OCI-LY1 (cell line): ENCODE data around the gene PLEKHD1.

Experiments used
- H2AFZ ChIP-seq: fragments of 200-600 bp; sonication (generic), shearing (Covaris generic); 2 replicates; pipeline ENCODE4 v1.6.0; 2014; ENCODE audit warnings: antibody characterized with exemption, mild to moderate bottlenecking, low read length
- H3F3A ChIP-seq: fragments of 200-600 bp; sonication (generic), shearing (Covaris generic); 2 replicates; pipeline ENCODE4 v1.6.0; 2014; ENCODE audit warnings: mild to moderate bottlenecking, antibody characterized with exemption, low read length, moderate library complexity; ENCODE audit not compliant: insufficient read depth
- H3K27ac ChIP-seq: fragments of 200-600 bp; sonication (generic); 2 replicates; pipeline ENCODE4 v1.5.1; 2014; ENCODE audit warnings: low read length, mixed run types, mild to moderate bottlenecking, low read depth; ENCODE audit not compliant: poor library complexity, severe bottlenecking
- H3K27me3 ChIP-seq: fragments of 200-600 bp; sonication (generic); 2 replicates; pipeline ENCODE4 v1.6.0; 2014; ENCODE audit warnings: antibody characterized with exemption, mild to moderate bottlenecking, low read length, moderate library complexity; ENCODE audit not compliant: insufficient read depth
- H3K36me3 ChIP-seq: fragments of 200-600 bp; sonication (generic); 2 replicates; pipeline ENCODE4 v1.6.1; 2014; ENCODE audit warnings: mild to moderate bottlenecking, antibody characterized with exemption, low read length, moderate library complexity, mixed read lengths; ENCODE audit not compliant: insufficient read depth
- H3K4me1 ChIP-seq: fragments of 200-600 bp; sonication (generic); 2 replicates; pipeline ENCODE4 v1.5.1; 2014; ENCODE audit warnings: mild to moderate bottlenecking, low read length, moderate library complexity; ENCODE audit not compliant: insufficient read depth, severe bottlenecking
- H3K4me2 ChIP-seq: fragments of 200-600 bp; sonication (generic), shearing (Covaris generic); 2 replicates; pipeline ENCODE4 v1.6.1; 2014; ENCODE audit warnings: low read length
- H3K4me3 ChIP-seq: fragments of 200-600 bp; sonication (generic); 2 replicates; pipeline ENCODE4 v1.5.1; 2014; ENCODE audit warnings: low read length, low read depth, mild to moderate bottlenecking, mixed read lengths; ENCODE audit not compliant: poor library complexity, severe bottlenecking
- H3K79me2 ChIP-seq: fragments of 200-600 bp; shearing (Covaris generic); 2 replicates; pipeline ENCODE4 v1.6.1; 2016; ENCODE audit warnings: mixed run types, low read length, mixed read lengths; ENCODE audit not compliant: insufficient read depth
- H3K9ac ChIP-seq: fragments of 200-600 bp; sonication (generic), shearing (Covaris generic); 2 replicates; pipeline ENCODE4 v1.6.1; 2014; ENCODE audit warnings: mild to moderate bottlenecking, low read length, mixed read lengths
- H3K9me2 ChIP-seq: fragments of 200-600 bp; sonication (generic), shearing (Covaris generic); 2 replicates; pipeline ENCODE4 v1.6.1; 2014; ENCODE audit warnings: low read depth, mild to moderate bottlenecking, low read length, mixed read lengths
- H3K9me3 ChIP-seq: fragments of 200-600 bp; shearing (Covaris generic); 2 replicates; pipeline ENCODE4 v1.6.1; 2014; ENCODE audit warnings: low read length, mixed read lengths
- H4K20me1 ChIP-seq: fragments of 200-600 bp; sonication (generic), shearing (Covaris generic); 2 replicates; pipeline ENCODE4 v1.6.0; 2016; ENCODE audit warnings: mild to moderate bottlenecking, low read length; ENCODE audit not compliant: insufficient read depth
- EZH2 ChIP-seq: fragments of 200-600 bp; sonication (generic), shearing (Covaris generic); IDR thresholded peaks from 2 replicates; pipeline ENCODE4 v1.8.0; 2017; ENCODE audit warnings: borderline replicate concordance, mixed run types, mild to moderate bottlenecking, antibody characterized with exemption, low read length, moderate library complexity, mixed read lengths
- TF ChIP-seq, protein P1 (sequence below): fragments of 200-600 bp; sonication (generic), shearing (Covaris generic); IDR thresholded peaks from 2 replicates; pipeline ENCODE4 v1.5.1; 2017; ENCODE audit warnings: mild to moderate bottlenecking, antibody characterized with exemption, low read length, moderate library complexity, mixed read lengths

PLEKHD1 gene

DNA sequence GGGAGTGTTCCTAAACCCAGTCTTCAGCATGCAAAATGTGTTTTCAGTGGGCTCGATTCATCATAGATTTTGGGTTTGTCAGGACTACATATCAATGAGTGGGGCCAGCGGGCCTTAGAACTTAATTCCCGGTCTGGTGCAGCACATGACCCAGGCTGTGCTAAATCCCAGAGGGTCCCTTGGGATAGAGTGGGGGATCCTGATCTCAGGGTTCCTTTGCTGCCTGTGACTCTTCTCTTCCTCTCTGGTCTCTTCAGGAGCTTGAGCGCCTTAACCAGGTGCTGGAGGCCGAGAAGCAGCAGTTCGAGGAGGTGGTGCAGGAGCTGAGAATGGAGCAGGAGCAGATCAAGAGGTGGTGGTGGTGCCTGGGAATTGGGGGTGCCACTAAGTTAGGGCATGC lies 37.5 kb downstream of the PLEKHD1 start:
- Histone ChIP-seq H3K27me3 (no peaks in the 10 kb centered on the region; the same call in 1 of the 2 replicates), H3K4me3 (no peak overlapping the region), H3K4me1 (no peaks in the 10 kb centered on the region), H3K9ac (no peak overlapping the region), H3K4me2 (no peak overlapping the region), H3F3A (no peaks in the 10 kb centered on the region), H2AFZ (no peak overlapping the region), H3K36me3 (no peaks in the 10 kb centered on the region), H3K9me3 (no peaks in the 10 kb centered on the region), H3K27ac (no peak overlapping the region), H4K20me1 (no peaks in the 10 kb centered on the region), H3K79me2 (no peaks in the 10 kb centered on the region), H3K9me2 (no peaks in the 10 kb centered on the region)
- TF ChIP-seq EZH2, result no peak
- TF ChIP-seq, protein P1, sequence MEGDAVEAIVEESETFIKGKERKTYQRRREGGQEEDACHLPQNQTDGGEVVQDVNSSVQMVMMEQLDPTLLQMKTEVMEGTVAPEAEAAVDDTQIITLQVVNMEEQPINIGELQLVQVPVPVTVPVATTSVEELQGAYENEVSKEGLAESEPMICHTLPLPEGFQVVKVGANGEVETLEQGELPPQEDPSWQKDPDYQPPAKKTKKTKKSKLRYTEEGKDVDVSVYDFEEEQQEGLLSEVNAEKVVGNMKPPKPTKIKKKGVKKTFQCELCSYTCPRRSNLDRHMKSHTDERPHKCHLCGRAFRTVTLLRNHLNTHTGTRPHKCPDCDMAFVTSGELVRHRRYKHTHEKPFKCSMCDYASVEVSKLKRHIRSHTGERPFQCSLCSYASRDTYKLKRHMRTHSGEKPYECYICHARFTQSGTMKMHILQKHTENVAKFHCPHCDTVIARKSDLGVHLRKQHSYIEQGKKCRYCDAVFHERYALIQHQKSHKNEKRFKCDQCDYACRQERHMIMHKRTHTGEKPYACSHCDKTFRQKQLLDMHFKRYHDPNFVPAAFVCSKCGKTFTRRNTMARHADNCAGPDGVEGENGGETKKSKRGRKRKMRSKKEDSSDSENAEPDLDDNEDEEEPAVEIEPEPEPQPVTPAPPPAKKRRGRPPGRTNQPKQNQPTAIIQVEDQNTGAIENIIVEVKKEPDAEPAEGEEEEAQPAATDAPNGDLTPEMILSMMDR, result no peak

- no peaks in the 10 kb centered on the region for H3K36me3 ChIP-seq
- H4K20me1 ChIP-seq, result no peaks in the 10 kb centered on the region
- H3K4me3 ChIP-seq, result no peak overlapping the region
- H2AFZ ChIP-seq, result no peak overlapping the region
- H3K4me2 ChIP-seq, result no peak overlapping the region
- no peaks in the 10 kb centered on the region for H3K9me2 ChIP-seq
- no peaks in the 10 kb centered on the region; the same call in 1 of the 2 replicates for H3K27me3 ChIP-seq
- no peak overlapping the region for H3K9ac ChIP-seq
- H3K9me3 ChIP-seq, result no peaks in the 10 kb centered on the region
- H3K27ac ChIP-seq, result no peak overlapping the region
- no peaks in the 10 kb centered on the region for H3K4me1 ChIP-seq
- no peak for TF ChIP-seq EZH2
- TF ChIP-seq, protein P1, result no peak
- no peaks in the 10 kb centered on the region for H3K79me2 ChIP-seq
- no peaks in the 10 kb centered on the region for H3F3A ChIP-seq
These were observed 41.4 kb downstream of the PLEKHD1 start for GRCh38 chr14:69525896-69526295.

DNA sequence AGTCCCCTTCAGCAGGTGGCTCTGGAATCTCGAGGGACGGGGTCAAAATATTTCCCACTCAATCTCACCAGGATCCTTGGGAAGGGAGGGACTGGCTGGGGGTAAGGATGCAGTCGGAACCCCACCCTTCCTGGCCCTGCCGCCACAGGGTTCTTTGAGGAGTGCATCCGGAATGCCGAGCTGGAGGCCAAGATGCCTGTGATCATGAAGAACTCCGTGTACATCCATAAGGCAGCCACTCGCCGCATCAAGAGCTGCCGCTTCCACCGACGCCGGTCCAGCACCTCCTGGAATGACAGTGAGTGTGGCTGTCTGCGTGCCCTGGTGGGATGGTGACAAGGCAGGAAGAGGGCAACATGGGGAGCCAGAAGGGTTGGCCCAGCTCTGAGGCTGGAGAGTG lies 43.1 kb downstream of the PLEKHD1 start:
- H3K79me2 ChIP-seq, result no peaks in the 10 kb centered on the region
- H3K27ac ChIP-seq, result no peak overlapping the region
- no peaks in the 10 kb centered on the region for H3K36me3 ChIP-seq
- H2AFZ ChIP-seq, result no peak overlapping the region
- no peak for TF ChIP-seq EZH2
- TF ChIP-seq, protein P1, result no peak
- no peak overlapping the region for H3K4me2 ChIP-seq
- H3K4me3 ChIP-seq, result no peak overlapping the region
- H3K4me1 ChIP-seq, result no peaks in the 10 kb centered on the region
- H4K20me1 ChIP-seq, result no peaks in the 10 kb centered on the region
- no peaks in the 10 kb centered on the region for H3F3A ChIP-seq
- H3K27me3 ChIP-seq, result no peaks in the 10 kb centered on the region; the same call in 1 of the 2 replicates
- no peak overlapping the region for H3K9ac ChIP-seq
- H3K9me3 ChIP-seq, result no peaks in the 10 kb centered on the region
- no peaks in the 10 kb centered on the region for H3K9me2 ChIP-seq
